GM19328 (cell line): ENCODE results near the gene HES5.

Experiments used
- ATAC-seq: cut with Tn5 transposase; IDR thresholded peaks from one replicate; pipeline ENCODE4 v1.9.1; 2021; ENCODE audit warnings: mild to moderate bottlenecking, moderate library complexity; ENCODE audit not compliant: unreplicated experiment

Gene HES5

DNA sequence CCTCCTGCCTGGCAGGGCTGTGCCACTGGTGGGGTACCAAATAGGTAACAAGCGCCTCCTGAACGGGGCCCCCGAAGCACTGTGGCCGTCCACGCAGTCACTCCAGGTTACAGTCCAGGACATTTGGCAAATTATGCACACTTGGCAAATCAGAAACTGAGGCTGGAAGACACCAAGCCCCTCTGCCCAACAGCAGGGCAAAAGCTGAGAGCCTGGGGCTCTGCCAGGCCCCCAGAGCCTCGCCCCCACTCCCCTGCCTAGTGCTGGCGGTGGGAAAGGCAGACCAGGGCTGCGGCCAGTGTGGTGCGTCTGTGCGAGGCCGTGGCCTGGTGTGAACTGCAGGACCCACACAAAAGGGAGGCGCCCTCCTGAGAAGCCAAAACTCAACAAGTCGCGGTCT is 13.1 kb downstream of the HES5 start:
- no peak for ATAC-seq

DNA sequence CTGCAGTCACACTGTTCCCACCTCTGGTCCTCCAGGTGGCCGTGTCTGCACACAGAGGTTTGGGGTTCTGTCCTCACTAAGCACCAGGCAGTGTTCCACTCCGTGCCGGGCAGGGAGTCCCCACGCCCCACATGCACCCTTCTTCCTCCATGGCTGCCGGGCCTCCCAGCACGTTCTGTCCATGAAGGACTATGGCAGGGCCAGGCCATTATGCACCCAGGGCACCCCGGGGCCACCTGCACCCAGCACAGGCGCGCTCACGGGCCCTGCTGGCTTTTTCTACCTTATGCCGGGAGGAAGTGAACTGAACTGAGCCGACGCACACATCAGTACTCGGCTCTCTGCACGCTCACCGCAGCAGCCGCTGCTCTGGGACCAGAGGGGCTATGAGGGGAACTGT is 13.9 kb downstream of the HES5 start:
- no peak for ATAC-seq

DNA sequence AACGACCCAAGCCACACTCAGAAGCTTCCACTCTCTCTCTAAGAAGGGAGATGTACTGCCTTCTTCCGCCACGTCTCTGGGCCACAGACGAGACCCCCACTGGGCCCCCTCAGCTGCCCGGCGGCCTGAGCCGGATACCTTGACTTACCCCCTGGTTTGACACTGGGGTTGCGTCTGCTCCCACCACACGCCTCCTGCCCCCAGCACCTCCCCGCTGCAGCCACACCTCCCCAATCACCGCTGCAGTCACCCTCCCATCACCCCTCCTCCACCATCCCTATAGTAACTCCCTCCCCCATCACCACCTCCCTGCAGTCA is 14.3 kb downstream of the HES5 start:
- no peak for ATAC-seq

DNA sequence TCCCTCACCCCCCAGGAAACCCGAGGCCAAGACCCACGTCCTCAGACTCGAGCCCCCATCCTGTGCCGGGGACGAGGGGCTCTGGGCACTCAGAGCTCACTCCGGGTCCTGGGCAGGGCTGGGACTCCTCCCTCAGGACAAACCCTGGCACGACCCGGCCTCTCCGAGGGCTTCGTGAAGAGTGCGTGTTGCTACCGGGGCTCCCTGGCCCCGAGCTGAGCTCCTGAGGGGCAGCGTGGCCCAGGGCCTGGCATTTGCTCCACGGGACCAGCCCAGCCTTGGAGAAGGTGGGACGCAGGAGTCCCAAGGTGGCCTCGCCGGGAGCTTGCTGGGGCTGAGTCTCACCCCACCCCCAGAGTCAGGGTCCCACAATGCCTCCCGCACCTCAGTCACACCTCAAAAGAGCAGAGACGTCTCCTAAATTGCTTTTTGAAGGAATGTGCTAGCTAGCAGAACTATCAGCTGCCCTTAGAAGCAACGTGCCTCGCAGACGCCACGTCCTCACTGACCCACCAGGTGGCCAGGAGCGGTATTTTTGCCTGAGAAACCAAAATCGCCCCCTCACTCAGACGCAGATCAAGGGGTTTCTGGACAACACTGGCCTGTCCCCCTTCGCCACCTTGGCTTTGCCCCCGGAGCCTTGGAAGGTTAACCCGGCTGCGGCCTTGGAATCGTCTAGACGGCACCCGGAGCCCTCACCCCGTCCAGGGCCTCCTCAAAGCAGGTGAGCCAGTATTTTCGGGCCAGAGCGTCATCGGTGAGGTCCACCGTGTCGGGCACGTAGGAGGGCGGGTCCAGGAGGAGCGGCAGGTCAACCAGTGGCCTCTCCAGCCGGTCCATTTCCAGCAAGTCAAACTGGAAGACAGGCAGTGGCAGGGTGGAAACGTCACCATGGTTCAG is 14.9 kb downstream of the HES5 start:
- no peak for ATAC-seq

DNA sequence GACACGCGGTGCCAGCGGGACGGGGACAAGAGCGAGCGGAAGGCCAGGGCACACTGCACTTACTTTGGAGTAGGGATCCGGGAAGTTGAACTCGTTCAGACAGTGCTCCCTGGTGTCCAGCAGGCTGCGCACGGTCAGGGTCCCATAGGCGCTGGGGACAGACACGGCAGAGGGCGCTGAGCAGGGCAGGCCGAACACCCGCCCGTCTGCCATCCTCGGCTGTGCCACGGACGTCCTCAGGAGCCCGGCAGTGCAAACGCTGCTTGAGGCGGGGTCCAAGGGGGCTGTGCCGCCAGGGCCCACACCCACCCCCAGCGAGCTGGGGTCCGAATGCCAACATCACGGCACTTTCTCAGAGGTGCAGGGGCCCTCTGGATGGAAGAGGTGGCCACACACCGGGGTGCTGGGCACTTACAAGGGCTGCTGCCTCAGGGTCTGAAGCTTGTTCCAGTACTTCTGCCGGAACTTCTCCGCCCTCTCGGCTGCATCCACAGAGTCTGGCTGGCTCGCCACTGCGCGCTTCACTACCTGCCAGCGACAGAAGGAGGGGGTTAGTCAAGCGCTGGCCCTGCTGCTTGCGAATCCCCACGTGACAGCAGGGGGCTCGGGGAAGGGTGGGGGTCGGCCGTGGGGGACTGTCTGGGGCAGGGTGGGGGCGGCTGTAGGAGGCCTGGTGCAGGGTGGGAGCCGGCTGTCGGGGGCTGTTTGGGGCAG is 16.0 kb downstream of the HES5 start:
- no peak for ATAC-seq

DNA sequence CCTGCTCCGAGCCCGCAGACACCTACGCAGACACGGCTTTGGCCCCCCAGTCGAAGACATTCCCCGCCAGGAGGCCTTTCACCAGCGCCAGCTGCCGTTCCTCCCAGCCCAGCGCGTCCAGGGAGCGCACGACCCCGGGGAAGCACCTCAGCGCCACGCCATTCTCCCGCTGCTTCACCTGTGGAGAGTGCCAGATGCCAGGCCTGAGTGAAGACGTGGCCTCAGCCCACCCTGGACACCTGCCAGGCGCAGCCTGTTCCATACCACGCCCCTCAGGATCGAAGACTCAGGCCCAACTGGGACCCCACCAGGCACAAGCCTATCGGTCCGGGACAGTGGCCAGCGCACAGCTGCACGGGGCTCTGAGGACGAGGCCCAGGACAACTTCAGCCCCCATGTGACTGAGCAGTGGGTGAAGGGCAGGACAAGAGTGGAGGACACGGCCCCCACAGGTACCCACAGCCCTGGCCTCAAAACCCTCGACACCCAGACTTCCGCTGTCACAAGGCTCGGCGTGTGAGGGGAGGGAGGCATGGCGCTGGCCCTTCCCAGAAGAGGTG is 17.1 kb downstream of the HES5 start:
- ATAC-seq, result no peak

DNA sequence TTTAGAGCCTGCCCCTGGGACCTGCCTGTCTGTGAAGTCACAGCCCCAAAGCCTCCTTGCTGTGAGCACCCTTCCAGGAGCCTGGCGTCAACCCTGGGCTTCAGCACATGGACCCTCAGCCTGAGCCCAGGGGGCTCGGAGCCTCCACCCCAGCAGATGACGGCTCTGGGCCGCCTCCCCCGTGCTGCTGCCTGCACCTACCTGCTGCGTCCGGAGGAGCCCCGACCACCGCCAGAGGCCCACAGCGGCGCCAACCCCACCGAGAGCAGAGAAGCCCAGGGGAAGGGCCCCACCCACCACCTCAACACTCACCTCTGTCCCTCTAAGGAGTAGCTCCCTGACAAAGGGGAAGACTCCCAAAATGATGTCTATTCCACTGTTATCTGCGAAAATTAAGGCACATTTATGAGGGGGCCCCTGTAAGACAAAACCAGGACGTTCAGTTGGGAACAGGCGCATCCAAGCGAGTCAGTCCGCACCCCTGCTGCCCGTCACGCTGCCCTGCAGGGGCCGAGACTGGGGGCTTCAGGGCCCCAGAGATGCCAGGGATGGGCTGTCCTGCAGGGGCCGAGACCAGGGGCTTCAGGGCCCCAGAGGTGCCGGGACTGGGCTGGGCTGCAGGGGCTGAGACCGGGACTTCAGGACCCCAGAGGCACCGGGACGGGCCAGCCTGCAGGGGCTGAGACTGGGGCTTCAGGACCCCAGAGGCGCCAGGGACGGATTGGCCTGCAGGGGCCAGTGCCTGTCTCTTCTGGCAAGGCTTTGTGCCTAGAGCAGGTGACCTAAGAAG is 19.5 kb downstream of the HES5 start:
- ATAC-seq, result no peak

DNA sequence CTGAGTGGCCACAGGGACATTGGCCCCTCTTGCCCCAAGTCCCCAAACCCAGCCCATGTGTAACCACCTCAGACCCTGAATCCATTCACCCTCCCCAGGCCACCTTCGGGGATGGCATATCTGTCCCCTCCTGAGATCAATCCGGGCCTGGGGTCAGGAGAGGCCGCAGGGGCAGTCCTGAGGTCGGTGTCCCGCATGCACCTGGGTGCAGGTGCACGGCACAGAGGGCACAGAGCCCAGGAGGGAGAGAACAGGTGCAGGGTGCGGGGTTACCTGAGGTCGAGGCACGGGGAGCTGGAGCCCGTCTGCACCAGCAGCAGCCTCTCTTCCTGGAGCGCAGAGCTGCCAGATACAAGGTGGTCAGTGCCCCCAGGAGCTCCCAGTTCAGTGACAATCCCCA is 20.5 kb downstream of the HES5 start:
- no peak for ATAC-seq

DNA sequence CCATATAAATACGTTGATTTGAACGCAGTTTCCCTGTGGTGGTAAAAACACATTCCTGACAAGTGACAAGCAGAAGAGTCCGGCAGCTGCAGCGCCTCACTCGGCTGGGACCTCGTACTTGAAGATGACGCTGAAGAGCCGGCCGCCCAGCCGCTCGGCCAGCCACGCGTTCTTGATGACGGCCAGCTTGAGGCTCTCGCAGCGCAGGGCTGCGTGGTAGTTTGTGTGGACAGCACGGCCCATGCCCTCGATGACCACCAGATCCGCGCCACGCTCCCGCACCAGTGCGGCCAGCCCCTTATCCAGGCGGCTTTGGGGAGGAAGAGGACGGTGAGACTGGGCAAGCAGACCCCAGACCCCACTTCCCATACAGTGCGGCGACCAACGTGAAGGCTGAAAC is 21.3 kb downstream of the HES5 start:
- no peak for ATAC-seq

DNA sequence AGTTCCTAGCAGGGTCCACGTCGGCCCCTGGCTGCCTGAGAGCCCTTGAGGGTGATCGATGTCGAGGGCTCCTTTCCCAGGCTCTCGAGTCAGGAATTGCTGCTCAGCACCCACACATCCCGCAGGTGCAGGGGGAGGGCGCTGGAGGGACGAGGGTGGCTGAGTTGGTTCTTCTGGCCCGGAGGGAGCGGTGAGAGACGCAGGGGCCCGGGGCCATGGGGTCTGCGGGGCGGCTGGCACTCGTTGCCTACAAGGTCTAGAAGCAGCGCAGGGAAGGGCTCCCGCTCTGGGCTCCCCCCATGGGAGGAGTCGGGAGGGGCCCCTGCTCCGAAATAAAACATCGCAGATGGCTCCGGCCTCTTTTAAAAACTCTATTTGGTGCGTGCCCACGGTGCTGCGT is 21.9 kb downstream of the HES5 start:
- no peak for ATAC-seq

DNA sequence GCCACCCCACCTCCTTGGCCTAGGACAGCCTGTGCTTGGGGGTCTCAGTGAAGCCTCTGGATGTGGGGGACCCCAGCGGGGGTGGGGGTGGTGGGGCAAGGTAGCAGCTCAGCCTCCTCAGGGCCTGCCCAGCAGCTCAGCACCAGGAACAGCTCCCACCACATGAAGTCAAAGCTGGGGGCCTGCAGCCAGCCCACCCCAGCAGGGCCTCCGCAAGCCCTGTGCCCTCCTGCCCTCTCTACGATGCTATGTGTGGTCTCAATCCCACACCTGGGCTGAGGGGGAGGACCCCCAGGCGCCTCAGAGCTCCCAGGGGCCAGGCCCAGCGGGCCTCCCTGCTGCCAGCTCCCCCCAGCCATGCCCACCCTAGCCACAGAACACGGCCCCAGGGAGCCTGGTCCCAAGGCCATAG is 22.3 kb downstream of the HES5 start:
- ATAC-seq, result no peak

DNA sequence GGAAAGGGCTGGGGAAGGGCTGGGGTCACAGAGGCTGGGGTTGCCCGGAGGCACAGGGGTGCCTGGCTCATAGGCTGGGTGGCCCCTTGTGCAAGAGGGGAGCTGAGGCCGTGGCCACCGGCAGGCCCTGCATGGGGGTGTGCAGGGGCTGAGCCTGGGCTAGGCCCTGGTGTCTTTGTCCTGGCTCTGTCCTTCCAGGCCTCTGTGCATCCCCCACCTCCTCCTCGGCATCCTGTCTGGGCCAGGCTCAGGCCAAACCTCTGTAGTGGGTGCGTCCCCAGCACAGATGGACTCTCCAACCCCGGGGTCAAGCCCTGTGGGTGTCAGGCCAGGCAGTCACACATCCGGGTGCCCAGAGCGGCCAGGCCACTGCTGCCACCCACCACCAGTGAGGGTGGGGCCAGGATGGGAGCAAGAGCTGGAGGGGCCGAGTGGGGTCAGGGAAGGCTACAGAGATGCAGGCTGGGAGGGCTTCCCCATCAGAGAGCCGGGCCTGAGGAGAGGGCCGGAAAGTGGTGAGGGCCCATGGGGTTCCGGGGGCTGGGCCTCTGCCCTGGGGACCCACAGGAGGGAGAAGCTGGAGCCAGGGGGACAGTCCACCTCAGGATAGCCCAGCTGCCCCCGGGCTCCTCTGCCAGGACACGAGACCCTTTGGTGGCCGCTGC is 23.0 kb downstream of the HES5 start:
- no peak for ATAC-seq

DNA sequence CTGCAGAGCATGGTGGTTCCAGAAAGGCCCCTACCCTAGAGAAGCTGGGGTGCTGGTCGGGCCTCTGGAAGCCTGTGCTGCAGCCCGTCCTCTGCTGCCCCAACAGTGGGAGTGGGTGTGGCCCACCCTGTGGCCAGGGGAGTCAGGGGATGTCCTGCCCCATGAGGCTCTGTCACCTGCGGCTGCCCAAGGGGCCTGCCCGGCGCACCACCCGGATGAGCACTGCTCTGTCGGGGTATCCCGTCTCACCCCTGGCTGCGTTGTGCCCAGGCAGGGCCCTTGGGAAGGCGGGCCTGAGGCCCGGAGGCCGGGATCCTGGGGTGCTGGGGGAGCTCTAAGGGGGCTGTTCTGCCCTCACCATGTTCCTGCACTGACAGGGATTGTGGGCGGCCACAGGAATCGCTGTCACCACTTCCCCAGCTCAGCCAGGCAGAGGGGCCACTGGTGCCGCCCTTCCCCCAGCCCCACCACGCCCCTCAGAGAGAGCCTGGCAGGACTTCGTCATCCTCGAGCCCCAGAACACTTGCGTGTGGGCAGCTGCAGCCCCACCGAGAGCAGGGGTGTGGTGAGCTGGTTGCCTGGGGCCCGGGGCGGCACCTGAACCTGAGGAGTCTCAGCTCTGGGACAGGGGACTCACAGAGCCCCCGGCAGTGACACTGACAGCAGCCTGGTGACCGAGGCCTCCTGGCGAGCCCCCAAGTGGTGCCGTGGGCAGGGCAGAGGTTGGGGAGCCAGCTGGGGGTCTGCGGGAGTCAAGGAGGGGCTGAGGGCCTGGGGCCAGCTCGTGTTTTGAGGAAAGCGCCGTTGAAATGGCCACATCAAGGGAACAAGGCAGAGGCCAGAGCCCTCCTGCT is 23.8 kb downstream of the HES5 start:
- ATAC-seq, result no peak

DNA sequence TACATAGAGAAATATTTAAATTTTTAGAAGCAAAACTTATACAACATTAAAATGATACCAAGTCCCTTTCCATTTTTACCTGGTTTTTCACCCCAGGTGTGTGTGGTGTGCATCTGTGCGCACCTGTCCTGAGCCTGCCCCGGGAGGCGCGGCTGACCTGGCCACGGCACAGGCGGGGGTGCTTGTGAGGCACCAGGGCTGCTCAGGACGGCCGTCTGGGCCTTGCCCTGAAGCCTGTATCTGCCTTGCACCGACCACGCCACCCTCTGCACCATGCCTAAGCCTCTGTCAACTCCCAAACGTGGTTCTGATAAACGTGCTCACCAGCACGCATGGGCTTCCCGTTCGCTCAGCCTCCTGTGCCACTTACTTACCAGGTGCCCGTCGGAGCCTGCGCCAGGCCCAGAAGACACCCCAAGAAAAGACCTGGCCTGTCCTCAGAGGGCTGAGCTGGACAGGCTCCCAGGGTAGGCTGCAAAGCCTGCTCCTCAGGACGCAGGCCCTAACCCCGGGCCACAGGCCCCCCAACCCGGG is 24.5 kb downstream of the HES5 start:
- ATAC-seq, result no peak

DNA sequence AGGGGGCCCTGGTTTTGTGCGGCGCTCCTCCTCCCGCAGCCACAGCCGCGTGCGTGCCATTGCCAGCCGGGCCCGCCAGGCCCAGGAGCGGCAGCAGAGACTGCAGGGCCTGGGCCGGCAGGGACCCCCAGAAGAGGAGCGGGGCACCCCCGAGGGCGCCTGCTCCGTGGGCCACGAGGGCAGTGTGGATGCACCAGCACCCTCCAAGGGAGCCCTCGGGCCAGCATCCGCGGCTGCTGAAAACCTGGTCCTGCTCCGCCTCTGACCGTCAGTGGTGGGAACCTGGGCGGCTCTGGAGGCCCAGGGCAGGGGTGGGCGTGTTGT is 25.2 kb downstream of the HES5 start:
- no peak for ATAC-seq

DNA sequence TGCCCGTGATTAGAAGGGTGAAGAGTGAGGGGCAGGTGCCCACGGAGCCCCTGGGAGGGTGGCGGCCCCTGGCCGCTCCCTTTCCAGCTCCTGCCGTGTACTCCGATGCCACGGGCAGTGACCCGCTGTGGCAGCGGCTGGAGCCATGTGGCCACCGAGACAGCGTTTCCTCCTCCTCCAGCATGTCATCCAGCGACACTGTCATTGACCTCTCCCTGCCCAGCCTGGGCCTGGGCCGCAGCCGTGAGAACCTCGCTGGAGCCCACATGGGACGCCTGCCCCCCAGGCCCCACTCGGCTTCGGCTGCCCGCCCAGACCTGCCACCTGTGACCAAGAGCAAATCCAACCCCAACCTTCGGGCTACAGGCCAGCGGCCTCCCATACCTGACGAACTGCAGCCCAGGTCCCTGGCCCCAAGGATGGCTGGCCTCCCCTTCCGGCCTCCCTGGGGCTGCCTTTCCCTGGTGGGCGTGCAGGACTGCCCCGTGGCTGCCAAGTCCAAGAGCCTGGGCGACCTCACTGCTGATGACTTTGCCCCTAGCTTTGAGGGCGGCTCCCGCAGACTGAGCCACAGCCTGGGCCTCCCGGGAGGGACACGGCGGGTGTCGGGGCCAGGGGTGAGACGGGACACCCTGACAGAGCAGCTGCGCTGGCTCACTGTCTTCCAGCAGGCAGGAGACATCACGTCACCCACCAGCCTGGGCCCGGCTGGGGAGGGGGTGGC is 25.7 kb downstream of the HES5 start:
- ATAC-seq, result no peak

DNA sequence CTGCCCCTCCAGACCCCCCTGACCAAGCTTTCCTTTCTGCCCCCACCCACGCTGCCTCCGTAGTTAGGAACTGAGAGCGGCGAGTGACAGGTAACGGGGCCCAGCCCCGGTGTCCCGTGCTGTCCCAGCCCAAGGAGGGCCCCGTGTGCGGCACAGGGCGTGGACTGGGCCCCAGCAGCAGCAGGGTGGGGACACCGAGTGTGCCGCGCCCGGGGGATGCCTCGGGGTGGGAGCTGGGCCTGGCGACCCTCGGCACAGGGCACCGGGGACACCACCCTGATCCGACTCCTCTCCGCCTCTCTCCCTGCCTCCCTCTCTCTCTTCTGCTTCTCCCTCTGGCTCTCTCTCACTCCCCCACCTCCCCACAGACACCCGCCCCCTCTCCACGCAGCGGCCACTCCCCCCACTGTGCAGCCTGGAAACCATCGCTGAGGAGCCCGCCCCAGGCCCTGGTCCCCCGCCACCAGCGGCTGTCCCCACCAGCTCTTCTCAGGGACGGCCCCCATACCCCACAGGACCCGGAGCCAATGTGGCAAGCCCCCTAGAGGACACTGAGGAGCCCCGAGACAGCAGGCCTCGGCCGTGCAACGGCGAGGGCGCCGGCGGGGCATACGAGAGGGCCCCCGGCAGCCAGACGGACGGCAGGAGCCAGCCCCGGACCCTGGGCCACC is 26.4 kb downstream of the HES5 start:
- no peak for ATAC-seq

DNA sequence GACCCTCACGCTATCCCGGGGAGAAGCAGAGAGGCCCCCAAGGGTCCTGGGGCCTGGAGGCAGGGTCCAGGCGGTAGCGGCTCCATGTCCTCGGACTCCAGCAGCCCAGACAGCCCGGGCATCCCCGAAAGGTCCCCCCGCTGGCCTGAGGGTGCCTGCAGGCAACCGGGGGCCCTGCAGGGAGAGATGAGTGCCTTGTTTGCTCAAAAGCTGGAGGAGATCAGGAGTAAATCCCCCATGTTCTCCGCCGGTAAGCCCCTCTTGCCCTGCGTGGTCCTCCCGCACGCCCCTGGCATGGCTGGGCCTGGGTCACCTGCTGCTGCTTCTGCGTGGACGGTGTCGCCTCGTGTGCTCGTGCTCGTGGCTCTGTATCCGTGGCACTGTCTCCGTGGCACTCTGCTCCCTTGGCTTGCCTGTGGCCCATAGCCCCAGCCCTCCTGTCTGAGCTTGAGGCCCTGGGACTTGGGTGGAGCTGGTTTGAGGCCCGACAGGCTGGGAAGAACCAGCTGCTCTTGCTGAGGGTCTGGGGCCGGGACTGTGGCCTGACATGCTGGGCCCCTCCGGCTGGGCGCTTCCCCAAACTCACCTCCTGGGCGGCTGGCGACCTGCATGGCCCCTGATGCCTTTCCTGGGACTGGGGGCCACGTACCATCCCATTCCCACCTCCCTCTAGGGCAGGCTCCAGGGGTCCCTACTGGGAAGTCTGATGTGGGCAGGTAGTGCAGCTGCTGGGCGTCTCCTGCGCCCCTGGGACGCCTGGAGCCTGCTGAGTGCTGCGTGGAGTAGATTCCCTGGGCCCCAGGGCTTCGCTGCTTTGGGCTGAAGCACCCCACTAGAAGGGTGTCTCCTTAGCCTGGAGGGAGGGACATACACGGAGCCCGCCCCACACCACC is 27.2 kb downstream of the HES5 start:
- no peak for ATAC-seq
